Measurements from ENCODE around the gene FAM168B. TPM values are rescaled to one million over a fixed set of nuclear protein-coding genes. Genes with fewer than 3 reads are reported as not detected.
"Not testable (repeated sequence)": the region's sequence is repeated elsewhere in the genome, so short reads cannot be mapped to it uniquely, and the experiment has no call there.

The FAM168B gene
- total RNA-seq, 1 donor from 2014 or later, result 104 TPM

- no peak overlapping the region for H3K4me3 Mint-ChIP-seq
- TF ChIP-seq CTCF (conservative IDR thresholded peaks at IDR 0.05), result no peak
Observed at GRCh38 chr2:131122496-131122895, 29.2 kb upstream of the FAM168B start.

GRCh38 chr2:131121464-131121863, 28.2 kb upstream of the FAM168B start:
- no peak for DNase-seq (ENCODE audit: extremely low spot score, unreplicated experiment)
- Mint-ChIP-seq H3K27me3 (no peaks in the 10 kb centered on the region), H3K27ac (no peak overlapping the region), H3K9me3 (no peaks in the 10 kb centered on the region), H3K4me1 (ENCODE audit: unreplicated experiment) (peaks cover 27% of the 10 kb centered on the region), H3K36me3 (peaks cover 33% of the 10 kb centered on the region), H3K4me3 (no peak overlapping the region)
- no peak for TF ChIP-seq CTCF (conservative IDR thresholded peaks at IDR 0.05)

More at GRCh38 chr2:131122496-131122895, 29.2 kb upstream of the FAM168B start:
- peaks cover 27% of the 10 kb centered on the region for H3K4me1 Mint-ChIP-seq (ENCODE audit: unreplicated experiment)
- no peaks in the 10 kb centered on the region for H3K9me3 Mint-ChIP-seq
- no peak for DNase-seq (ENCODE audit: extremely low spot score, unreplicated experiment)
- H3K36me3 Mint-ChIP-seq, result peaks cover 37% of the 10 kb centered on the region
- no peaks in the 10 kb centered on the region for H3K27me3 Mint-ChIP-seq
- no peak overlapping the region for H3K27ac Mint-ChIP-seq

GRCh38 chr2:131120815-131121317, 27.6 kb upstream of the FAM168B start:
- no peak for DNase-seq (ENCODE audit: extremely low spot score, unreplicated experiment)
- Mint-ChIP-seq H3K9me3 (no peaks in the 10 kb centered on the region), H3K4me1 (ENCODE audit: unreplicated experiment) (peaks cover 26% of the 10 kb centered on the region), H3K27me3 (no peaks in the 10 kb centered on the region), H3K27ac (peak overlapping the region; percentile 79), H3K36me3 (peaks cover 32% of the 10 kb centered on the region), H3K4me3 (peak overlapping the region; percentile 2)
- no peak for TF ChIP-seq CTCF (conservative IDR thresholded peaks at IDR 0.05)

- Mint-ChIP-seq H3K4me1 (ENCODE audit: unreplicated experiment) (peaks cover 35% of the 10 kb centered on the region), H3K27me3 (no peaks in the 10 kb centered on the region), H3K27ac (no peak overlapping the region), H3K4me3 (no peak overlapping the region), H3K36me3 (peaks cover 19% of the 10 kb centered on the region), H3K9me3 (no peaks in the 10 kb centered on the region)
- no peak for DNase-seq (ENCODE audit: extremely low spot score, unreplicated experiment)
- no peak for TF ChIP-seq CTCF (conservative IDR thresholded peaks at IDR 0.05)
Observed at GRCh38 chr2:131115752-131116151, 22.5 kb upstream of the FAM168B start.

GRCh38 chr2:131114950-131115349, 21.7 kb upstream of the FAM168B start:
- DNase-seq (ENCODE audit: extremely low spot score, unreplicated experiment); H3K9me3 Mint-ChIP-seq; H3K27ac Mint-ChIP-seq; H3K27me3 Mint-ChIP-seq; H3K4me3 Mint-ChIP-seq: not testable (repeated sequence)
- H3K36me3 Mint-ChIP-seq, result peaks cover 23% of the 10 kb centered on the region
- peaks cover 41% of the 10 kb centered on the region for H3K4me1 Mint-ChIP-seq (ENCODE audit: unreplicated experiment)

GRCh38 chr2:131113566-131114227, 20.4 kb upstream of the FAM168B start:
- Mint-ChIP-seq H3K4me1 (ENCODE audit: unreplicated experiment) (peaks cover 35% of the 10 kb centered on the region), H3K9me3 (no peaks in the 10 kb centered on the region), H3K36me3 (peaks cover 23% of the 10 kb centered on the region), H3K4me3 (no peak overlapping the region), H3K27me3 (no peaks in the 10 kb centered on the region), H3K27ac (peak overlapping the region; percentile 47)
- DNase-seq (ENCODE audit: extremely low spot score, unreplicated experiment), result no peak
- TF ChIP-seq CTCF (conservative IDR thresholded peaks at IDR 0.05), result no peak

Data from type B pancreatic cell (in vitro differentiated cells).